BLaER1 treated with 17β-estradiol and CSF1 and Interleukin-3, amounts not matched to agents 10 nM and 100 nM (cell line): ENCODE measurements around the gene ADAMTS15.

ENCODE experiments used
- H3K27ac ChIP-seq, 11 experiments: shearing (Covaris generic); formaldehyde crosslinking; 2 replicates each; pipeline ENCODE4 v1.8.1; 2022
- H3K27me3 ChIP-seq, 11 experiments: shearing (Covaris generic); formaldehyde crosslinking; 2 replicates each; pipeline ENCODE4 v1.8.1; 2022
- H3K36me3 ChIP-seq, 11 experiments: shearing (Covaris generic); formaldehyde crosslinking; 2 replicates each; pipeline ENCODE4 v1.8.1; 2022
- H3K4me1 ChIP-seq, 10 experiments: shearing (Covaris generic); formaldehyde crosslinking; 2 replicates each; pipeline ENCODE4 v1.8.1; 2022
- H3K4me2 ChIP-seq, 11 experiments: shearing (Covaris generic); formaldehyde crosslinking; 2 replicates each; pipeline ENCODE4 v1.8.1; 2022
- H3K4me3 ChIP-seq, 10 experiments: shearing (Covaris generic); formaldehyde crosslinking; 2 replicates each; pipeline ENCODE4 v1.8.1; 2022
- H3K9ac ChIP-seq, 11 experiments: shearing (Covaris generic); formaldehyde crosslinking; 2 replicates each; pipeline ENCODE4 v1.8.1; 2022
- H3K9me3 ChIP-seq, 11 experiments: shearing (Covaris generic); formaldehyde crosslinking; replicated peaks in 1 of 11; 2 replicates each; pipeline ENCODE4 v1.8.1; 2022
- H4K20me1 ChIP-seq, 11 experiments: shearing (Covaris generic); formaldehyde crosslinking; 2 replicates each; pipeline ENCODE4 v1.8.1; 2022
- Cebpa-rat ChIP-seq, 11 experiments: shearing (Covaris generic); IDR thresholded peaks; 2 replicates each; pipeline ENCODE4 v1.8.1; 2022

ADAMTS15 gene

GRCh38 chr11:130428316-130429119 is 19.9 kb upstream of the ADAMTS15 start, which contains the start of gene ADAMTS8:
ADAMTS8 (minus strand) TSS chr11:130428609; CDS start chr11:130428286, 323 bp downstream.
- H4K20me1 ChIP-seq, result peaks cover 0 to 58% (median 36%) of the 10 kb centered on the region in 11 experiments; a peak in 17 of 22 replicates
- no peak for TF ChIP-seq Cebpa-rat (IDR thresholded peaks at IDR 0.05)
- H3K4me3 ChIP-seq, result peak within 1 kb of the TSS; percentile 27 to 62 (median 48)
- peak within 1 kb of the TSS in 1 of 11 experiments; percentile 31; a peak in 2 of 22 replicates for H3K9ac ChIP-seq
- no peaks in the 10 kb centered on the region for H3K9me3 ChIP-seq
- H3K4me1 ChIP-seq, result peaks cover 5 to 22% (median 17%) of the 10 kb centered on the region in 10 experiments; a peak in 14 of 20 replicates
- H3K27me3 ChIP-seq, result peaks cover 63 to 74% (median 68%) of the 10 kb centered on the region in 11 experiments
- H3K36me3 ChIP-seq, result no peaks in the 10 kb centered on the region
- H3K4me2 ChIP-seq, result peak within 1 kb of the TSS; percentile 68 to 89 (median 80)
- H3K27ac ChIP-seq, result no peak within 1 kb of the TSS

DNA sequence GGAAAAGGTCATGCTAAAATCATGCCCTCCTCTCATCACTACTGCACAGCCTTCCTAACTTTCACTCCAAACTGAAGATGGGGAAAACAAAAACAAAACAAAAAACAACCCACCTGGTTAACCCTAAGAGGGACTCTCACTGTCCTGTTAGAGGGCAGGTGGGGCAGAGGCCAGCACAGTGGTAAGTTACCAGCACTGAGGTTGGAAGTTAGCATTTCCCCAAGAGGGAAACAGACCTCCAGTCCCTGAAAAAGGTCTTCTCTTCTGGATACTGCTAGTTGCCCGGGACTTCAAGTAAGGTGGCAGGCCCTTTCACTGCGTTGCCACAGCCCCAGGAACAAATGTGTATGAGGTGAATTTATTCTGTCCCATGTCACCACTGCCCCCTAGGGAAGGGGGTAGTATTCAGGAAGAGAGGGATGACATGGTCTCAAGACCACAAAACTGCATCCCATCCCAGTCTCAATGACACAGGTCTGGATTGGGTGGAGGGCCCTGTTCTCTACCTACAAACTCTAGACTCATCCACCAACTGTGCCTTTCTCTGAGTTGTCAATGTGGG is 19.2 kb upstream of the ADAMTS15 start:
- no peak overlapping the region for H3K9ac ChIP-seq
- no peak overlapping the region for H3K4me2 ChIP-seq
- peaks cover 0 to 58% (median 36%) of the 10 kb centered on the region in 11 experiments; a peak in 17 of 22 replicates for H4K20me1 ChIP-seq
- no peaks in the 10 kb centered on the region for H3K9me3 ChIP-seq
- no peak overlapping the region for H3K27ac ChIP-seq
- H3K4me1 ChIP-seq, result peaks cover 5 to 22% (median 17%) of the 10 kb centered on the region in 10 experiments; a peak in 14 of 20 replicates
- TF ChIP-seq Cebpa-rat (IDR thresholded peaks at IDR 0.05), result no peak
- H3K27me3 ChIP-seq, result peaks cover 63 to 69% (median 68%) of the 10 kb centered on the region in 11 experiments
- no peak overlapping the region for H3K4me3 ChIP-seq
- no peaks in the 10 kb centered on the region for H3K36me3 ChIP-seq

DNA sequence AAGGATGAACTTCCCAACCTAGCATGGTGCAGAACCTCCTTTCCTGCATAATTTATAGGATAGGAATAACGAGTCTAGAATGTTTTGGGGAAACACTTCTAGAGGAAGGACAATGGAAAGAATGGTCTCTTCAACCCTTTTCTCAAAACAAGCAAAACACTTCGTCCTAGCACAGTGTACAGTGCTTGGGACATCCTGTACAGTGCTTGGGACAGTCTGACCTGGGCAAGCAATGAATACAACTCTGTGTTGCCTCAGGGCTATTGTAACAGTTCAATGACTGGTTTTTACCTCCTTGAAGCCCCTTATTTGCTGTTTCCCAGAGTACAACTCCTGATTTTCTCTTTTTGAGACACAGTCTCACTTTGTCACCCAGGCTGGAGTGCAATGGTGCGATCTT is 18.5 kb upstream of the ADAMTS15 start:
- H3K9ac ChIP-seq, result no peak overlapping the region
- H3K4me2 ChIP-seq, result no peak overlapping the region
- no peak for TF ChIP-seq Cebpa-rat (IDR thresholded peaks at IDR 0.05)
- H3K4me3 ChIP-seq, result no peak overlapping the region
- no peaks in the 10 kb centered on the region for H3K9me3 ChIP-seq
- no peak overlapping the region for H3K27ac ChIP-seq
- peaks cover 5 to 22% (median 17%) of the 10 kb centered on the region in 10 experiments; a peak in 14 of 20 replicates for H3K4me1 ChIP-seq
- peaks cover 0 to 51% (median 36%) of the 10 kb centered on the region in 11 experiments; a peak in 17 of 22 replicates for H4K20me1 ChIP-seq
- H3K36me3 ChIP-seq, result no peaks in the 10 kb centered on the region
- peaks cover 59 to 61% (median 60%) of the 10 kb centered on the region in 11 experiments for H3K27me3 ChIP-seq

GRCh38 chr11:130431331-130431773 is 17.1 kb upstream of the ADAMTS15 start:
- Histone ChIP-seq H3K4me3 (no peak overlapping the region), H3K27ac (no peak overlapping the region), H3K4me2 (no peak overlapping the region), H4K20me1 (peaks cover 0 to 41% (median 34%) of the 10 kb centered on the region in 11 experiments; a peak in 17 of 22 replicates), H3K9ac (no peak overlapping the region), H3K27me3 (peaks cover 46 to 47% (median 47%) of the 10 kb centered on the region in 11 experiments), H3K36me3 (no peaks in the 10 kb centered on the region), H3K9me3 (no peaks in the 10 kb centered on the region), H3K4me1 (peaks cover 7 to 25% (median 22%) of the 10 kb centered on the region in 10 experiments; a peak in 19 of 20 replicates)
- no peak for TF ChIP-seq Cebpa-rat (IDR thresholded peaks at IDR 0.05)

DNA sequence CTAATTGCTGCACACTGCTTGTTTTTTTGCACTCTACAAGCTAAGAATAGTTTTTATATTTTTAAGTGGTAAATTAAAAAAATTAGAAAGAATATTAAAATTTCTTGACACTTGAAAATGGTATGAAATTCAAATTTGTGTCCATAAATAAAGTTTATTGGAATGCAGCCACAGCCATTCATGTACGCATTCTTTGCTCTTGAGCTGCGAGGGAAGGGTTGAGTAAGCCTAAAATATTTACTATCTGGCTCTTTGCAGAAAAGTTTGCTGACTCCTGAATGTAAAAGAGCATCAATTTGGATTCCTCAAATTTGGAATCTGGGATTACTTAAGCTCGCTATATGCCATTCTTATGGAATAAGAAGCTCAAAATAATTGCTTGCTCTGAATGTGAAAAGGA is 16.6 kb upstream of the ADAMTS15 start:
- H4K20me1 ChIP-seq, result peaks cover 0 to 37% (median 29%) of the 10 kb centered on the region in 11 experiments; a peak in 17 of 22 replicates

DNA sequence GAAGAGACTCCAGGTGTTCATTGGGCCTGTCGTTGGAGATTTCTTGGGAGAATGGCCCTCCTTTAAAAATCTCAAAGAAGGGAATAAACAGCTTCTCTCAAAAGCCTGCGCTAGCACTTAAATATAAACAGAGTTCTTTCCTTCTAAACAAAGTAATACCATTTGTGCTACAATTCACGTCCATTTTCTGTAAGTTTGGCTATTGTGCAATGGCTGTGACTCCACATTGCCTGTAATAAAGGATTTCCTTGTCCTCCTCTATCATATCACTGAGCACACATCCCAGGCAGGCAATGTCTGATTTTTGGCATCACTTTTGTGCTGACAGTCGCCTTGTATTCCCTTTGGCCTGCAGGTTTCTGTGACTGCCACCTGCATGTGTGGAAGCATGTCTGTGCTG is 15.1 kb upstream of the ADAMTS15 start:
- Histone ChIP-seq H3K4me2 (no peak overlapping the region), H3K27me3 (peaks cover 26 to 27% (median 27%) of the 10 kb centered on the region in 11 experiments), H3K4me1 (peaks cover 4 to 36% (median 32%) of the 10 kb centered on the region in 10 experiments), H3K9me3 (no peaks in the 10 kb centered on the region), H3K9ac (no peak overlapping the region), H3K36me3 (no peaks in the 10 kb centered on the region), H3K27ac (no peak overlapping the region), H3K4me3 (no peak overlapping the region), H4K20me1 (peaks cover 0 to 23% (median 15%) of the 10 kb centered on the region in 11 experiments; a peak in 15 of 22 replicates)
- no peak for TF ChIP-seq Cebpa-rat (IDR thresholded peaks at IDR 0.05)

More for the DNA sequence above, 16.6 kb upstream of the ADAMTS15 start:
- H3K27me3 ChIP-seq, result peaks cover 42 to 43% (median 42%) of the 10 kb centered on the region in 11 experiments
- H3K4me2 ChIP-seq, result no peak overlapping the region
- H3K27ac ChIP-seq, result no peak overlapping the region
- no peak overlapping the region for H3K4me3 ChIP-seq
- no peaks in the 10 kb centered on the region for H3K36me3 ChIP-seq
- peaks cover 7 to 29% (median 26%) of the 10 kb centered on the region in 10 experiments; a peak in 19 of 20 replicates for H3K4me1 ChIP-seq
- no peak overlapping the region for H3K9ac ChIP-seq
- no peak for TF ChIP-seq Cebpa-rat (IDR thresholded peaks at IDR 0.05)
- H3K9me3 ChIP-seq, result no peaks in the 10 kb centered on the region

GRCh38 chr11:130434521-130435223 is 13.8 kb upstream of the ADAMTS15 start:
- no peak for TF ChIP-seq Cebpa-rat (IDR thresholded peaks at IDR 0.05)
- H3K27ac ChIP-seq, result peak overlapping the region in 6 of 11 experiments; percentile 11 to 50 (median 22); a peak in 6 of 22 replicates
- H3K27me3 ChIP-seq, result peaks cover 13 to 14% (median 14%) of the 10 kb centered on the region in 11 experiments
- H3K9me3 ChIP-seq, result no peaks in the 10 kb centered on the region
- peak overlapping the region; percentile 42 to 78 (median 72); a peak in 21 of 22 replicates for H3K9ac ChIP-seq
- H3K4me3 ChIP-seq, result peak overlapping the region; percentile 60 to 73 (median 64)
- H3K36me3 ChIP-seq, result no peaks in the 10 kb centered on the region
- H3K4me1 ChIP-seq, result peaks cover 17 to 45% (median 42%) of the 10 kb centered on the region in 10 experiments
- peak overlapping the region; percentile 74 to 91 (median 80) for H3K4me2 ChIP-seq
- peaks cover 0 to 10% (median 3%) of the 10 kb centered on the region in 11 experiments; a peak in 8 of 22 replicates for H4K20me1 ChIP-seq

DNA sequence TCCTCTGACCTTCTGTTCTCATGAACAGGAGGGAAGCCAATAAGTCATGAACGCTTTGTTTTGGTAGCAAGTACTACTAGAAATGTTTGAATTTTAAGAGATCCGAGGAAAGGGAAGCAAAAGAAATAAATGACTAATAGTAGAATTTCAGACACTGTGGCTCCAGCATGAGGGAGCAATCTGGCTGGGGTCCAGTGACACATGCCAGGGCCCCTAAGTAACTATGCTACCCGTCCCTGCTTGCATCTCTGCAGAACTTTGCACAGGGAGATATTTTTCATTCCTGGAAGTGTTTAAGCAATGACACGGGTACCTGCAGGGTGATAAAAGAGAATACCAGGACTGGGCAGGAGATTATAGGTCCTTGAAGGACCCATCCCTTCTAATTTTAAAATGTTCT is 12.8 kb upstream of the ADAMTS15 start:
- H3K4me3 ChIP-seq, result no peak overlapping the region
- peaks cover 3 to 4% (median 4%) of the 10 kb centered on the region in 11 experiments for H3K27me3 ChIP-seq
- peak overlapping the region in 8 of 11 experiments; percentile 6 to 88 (median 79); a peak in 13 of 22 replicates for H3K4me2 ChIP-seq
- peaks cover 0 to 6% (median under 1%) of the 10 kb centered on the region in 11 experiments; a peak in 5 of 22 replicates for H3K9me3 ChIP-seq
- H3K27ac ChIP-seq, result no peak overlapping the region
- TF ChIP-seq Cebpa-rat (IDR thresholded peaks at IDR 0.05), result no peak
- H3K9ac ChIP-seq, result no peak overlapping the region; a peak in 1 of 22 replicates
- peaks cover 0 to 3% (median 0%) of the 10 kb centered on the region in 11 experiments; a peak in 1 of 22 replicates for H4K20me1 ChIP-seq
- H3K4me1 ChIP-seq, result peaks cover 19 to 53% (median 47%) of the 10 kb centered on the region in 10 experiments
- no peaks in the 10 kb centered on the region for H3K36me3 ChIP-seq
